IPS-NIHi11 (cell line): Measurements from ENCODE around the gene GDA.
"Not testable (repeated sequence)": the region's sequence is repeated elsewhere in the genome, so short reads cannot be mapped to it uniquely, and the experiment has no call there.

Source experiments
- DNase-seq: peaks from one replicate; pipeline ENCODE4 v3.0.0; 2012; ENCODE audit warnings: mixed read lengths, low spot score

GDA gene

DNA sequence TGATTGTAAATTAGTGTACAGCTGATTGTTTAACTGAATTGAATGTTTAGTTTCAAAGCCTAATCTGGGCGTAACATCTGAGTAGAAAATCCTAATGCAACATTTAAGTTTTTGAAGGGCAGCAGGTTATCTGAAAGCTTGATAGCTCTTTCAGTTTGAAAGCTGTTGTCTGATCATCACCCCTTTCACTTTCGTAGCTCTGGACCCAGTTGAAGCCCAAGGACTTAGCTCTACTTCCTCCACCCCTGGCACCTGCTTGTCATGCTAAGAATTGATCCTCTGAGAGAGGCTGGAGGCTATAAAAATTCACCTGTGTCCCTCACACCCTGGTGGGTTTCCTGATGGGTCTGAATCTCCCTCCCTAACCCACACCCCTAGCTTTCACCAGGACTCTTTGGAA lies 129.7 kb downstream of the GDA start:
- DNase-seq: no peak

DNA sequence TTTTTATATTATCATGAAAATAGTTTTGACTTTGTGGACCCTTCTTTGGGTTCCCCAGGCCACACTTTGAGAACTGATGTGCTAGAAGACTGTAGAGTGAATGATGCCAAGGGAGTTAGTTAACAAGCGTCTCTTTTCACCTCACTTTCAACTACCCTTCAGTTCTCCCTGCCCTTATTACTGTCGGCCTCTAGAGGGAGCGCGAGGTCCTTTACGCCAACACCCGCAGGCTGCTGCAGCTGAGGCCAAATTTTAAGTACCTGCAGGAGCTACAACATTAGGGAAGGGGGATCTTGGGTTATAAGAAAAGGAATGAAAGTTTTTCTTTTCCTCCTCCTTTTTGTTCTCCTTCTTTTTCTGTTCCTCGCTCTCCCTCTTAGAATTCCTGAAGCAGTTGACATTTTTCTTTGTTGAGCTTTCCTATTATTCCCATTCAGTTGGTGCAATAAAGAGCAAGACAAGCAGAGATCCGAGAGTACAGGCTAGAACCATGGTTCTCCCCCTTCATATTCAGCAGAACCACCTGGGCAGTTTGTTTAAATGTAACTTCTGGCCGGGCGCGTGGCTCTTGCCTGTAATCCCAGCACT lies 131.8 kb downstream of the GDA start:
- peak; percentile 82 for DNase-seq

DNA sequence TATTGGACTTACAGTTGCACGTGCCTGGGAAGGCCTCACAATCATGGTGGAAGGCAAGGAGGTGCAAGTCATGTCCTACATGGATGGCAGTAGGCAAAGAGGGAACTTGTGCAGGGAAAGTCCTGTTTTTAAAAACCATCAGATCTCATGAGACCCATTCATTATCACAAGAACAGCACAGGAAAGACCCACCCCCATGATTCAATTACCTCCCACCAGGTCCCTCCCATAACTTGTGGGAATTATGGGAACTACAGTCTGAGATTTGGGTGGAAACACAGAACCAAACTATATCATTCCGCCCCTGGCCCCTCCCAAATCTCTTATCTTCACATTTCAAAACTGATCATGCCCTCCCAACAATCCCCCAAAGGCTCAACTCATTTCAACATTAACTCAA lies 140.2 kb downstream of the GDA start:
- no peak for DNase-seq

GRCh38 chr9:72290311-72290710 lies 141.1 kb downstream of the GDA start:
- DNase-seq: no peak

DNA sequence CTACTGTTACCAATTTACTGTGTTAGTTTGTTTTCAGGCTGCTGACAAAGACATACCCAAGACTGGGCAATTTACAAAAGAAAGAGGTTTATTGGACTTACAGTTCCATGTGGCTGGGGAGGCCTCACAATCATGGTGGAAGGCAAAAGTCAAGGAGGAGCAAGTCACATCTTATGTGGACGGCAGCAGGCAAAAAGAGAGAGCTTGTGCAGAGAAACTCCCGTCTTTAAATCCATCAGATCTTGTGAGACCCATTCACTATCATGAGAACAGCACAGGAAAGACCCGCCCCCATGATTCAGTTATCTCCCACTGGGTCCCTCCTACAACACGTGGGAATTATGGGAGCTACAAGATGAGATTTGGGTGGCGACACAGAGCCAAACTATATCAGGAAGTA lies 142.3 kb downstream of the GDA start:
- DNase-seq: not testable (repeated sequence)

DNA sequence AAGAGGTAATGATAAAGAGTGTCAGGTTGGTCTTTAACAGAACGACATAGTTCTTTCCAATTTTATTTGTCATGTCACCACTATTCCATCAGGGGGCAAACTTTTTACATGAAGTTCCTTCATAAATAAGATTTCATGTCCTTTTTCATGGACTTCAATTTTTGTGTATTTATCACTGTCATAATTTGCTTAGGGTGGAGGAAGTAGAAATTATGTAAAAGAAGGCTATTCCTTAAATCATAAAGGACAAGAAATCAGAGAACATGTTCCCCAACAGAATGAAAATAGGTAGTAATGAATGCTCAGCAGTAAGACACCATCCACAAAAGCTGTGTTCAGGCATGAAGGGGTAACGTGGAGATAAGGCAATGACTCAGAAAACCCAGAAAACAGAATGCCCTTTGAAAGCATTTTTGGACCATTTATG lies 143.0 kb downstream of the GDA start:
- peak; percentile 30 for DNase-seq

DNA sequence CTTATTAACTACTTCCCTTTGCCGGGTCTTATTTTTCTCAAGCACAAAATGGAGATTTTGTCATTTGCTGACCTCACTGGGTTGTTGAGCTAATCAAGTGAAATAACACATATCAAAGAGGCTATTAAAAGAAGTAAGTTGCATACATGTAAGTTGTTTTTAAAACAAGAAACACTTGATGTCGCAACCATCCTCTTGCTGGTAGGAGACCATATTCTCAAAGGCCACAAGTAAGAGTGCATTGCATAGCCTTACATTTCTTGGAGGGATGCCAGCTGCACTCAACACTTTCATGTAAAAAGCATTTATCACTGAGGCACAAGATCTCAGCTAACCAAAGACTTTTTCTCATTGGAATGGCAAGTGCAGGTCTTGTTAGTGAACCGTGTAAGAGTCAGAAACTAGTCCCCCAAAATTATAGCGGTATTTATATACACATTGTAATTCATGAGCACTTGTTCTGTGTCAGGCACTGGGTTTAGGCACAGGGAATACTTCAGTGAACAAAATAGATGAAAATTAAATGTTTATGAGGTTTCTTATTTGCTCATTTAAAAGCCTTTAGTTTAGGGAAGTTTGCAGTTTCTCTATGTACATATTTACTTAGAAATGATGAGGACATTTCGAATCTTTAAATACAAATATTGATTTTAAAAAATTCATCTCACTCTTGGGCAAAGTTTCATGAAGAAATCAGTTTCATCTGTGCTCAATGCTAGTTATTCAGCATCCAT lies 143.8 kb downstream of the GDA start:
- no peak for DNase-seq

DNA sequence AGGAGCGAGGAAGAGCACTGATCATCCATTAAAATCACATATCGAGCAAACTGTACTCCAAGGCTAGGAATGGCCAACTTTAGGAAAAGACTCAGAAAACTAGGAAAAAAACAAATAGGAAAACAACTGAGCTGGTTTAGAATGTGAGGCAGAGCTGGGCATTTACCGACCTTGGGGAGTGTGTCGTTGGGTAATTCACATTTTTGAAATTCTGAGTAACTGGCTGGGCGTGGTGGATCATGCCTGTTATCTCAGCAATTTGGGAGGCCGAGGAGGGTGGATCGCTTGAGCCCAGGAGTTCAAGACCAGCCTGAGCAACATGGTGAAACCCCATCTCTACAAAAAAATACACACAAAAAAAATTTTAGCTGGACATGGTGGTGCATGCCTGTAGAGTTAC lies 145.7 kb downstream of the GDA start:
- DNase-seq: no peak

- no peak for DNase-seq
Observed at GRCh38 chr9:72297516-72297915, 148.3 kb downstream of the GDA start.

GRCh38 chr9:72299017-72299603 lies 149.9 kb downstream of the GDA start:
- DNase-seq: no peak

DNA sequence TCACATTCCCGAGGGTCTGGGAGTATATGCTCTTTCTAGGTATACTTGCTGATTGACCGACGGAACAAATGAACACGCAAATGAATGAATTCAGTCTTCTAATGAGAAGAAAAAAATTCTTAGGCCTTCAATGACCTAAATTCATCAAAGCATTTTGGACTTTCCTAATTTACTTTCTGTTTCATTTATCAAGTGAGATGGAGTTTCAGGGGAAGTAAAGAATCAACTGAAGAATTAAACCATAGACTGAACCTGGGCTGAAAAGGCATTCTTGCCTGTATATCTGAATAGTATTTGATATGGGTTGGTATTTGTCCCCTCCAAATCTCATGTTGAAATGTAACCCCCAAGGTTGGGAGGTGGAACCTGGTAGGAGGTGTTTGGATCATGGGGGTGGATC lies 151.6 kb downstream of the GDA start:
- no peak for DNase-seq
